Cardiac muscle cell (in vitro differentiated cells and primary cell): ENCODE data around the gene PSAP. TPM values are rescaled to one million over a fixed set of nuclear protein-coding genes. Genes with fewer than 3 reads are reported as not detected.
"Not testable (repeated sequence)": the region's sequence is repeated elsewhere in the genome, so short reads cannot be mapped to it uniquely, and the experiment has no call there.

Experiments
- DNase-seq, 2 donors: peaks; one replicate each; pipeline versions ENCODE4 v3.0.0 to v3.0.0-alpha.2; 2010 to 2017; ENCODE audit warnings: low read depth in 1 of 2, low spot score in 1 of 2
- H3K27ac ChIP-seq: fragments of 200-600 bp; sonication (generic); 2 replicates; pipeline ENCODE4 v1.5.1; 2016
- H3K27me3 ChIP-seq: fragments of 200-600 bp; sonication (generic); 2 replicates; pipeline ENCODE4 v1.6.0; 2016; ENCODE audit warnings: control low read depth
- H3K36me3 ChIP-seq: fragments of 200-600 bp; sonication (generic); 2 replicates; pipeline ENCODE4 v1.5.1; 2016; ENCODE audit warnings: control low read depth
- H3K4me1 ChIP-seq: fragments of 200-600 bp; sonication (generic); 2 replicates; pipeline ENCODE4 v1.8.1; 2017; ENCODE audit warnings: low read depth, mild to moderate bottlenecking, mixed run types
- H3K4me3 ChIP-seq: fragments of 200-600 bp; sonication (generic); 2 replicates; pipeline ENCODE4 v1.5.1; 2016; ENCODE audit warnings: mild to moderate bottlenecking
- H3K9me3 ChIP-seq: fragments of 200-600 bp; sonication (generic); 2 replicates; pipeline ENCODE4 v1.5.1; 2017; ENCODE audit warnings: low read depth, mild to moderate bottlenecking, control low read depth
- CTCF ChIP-seq: IDR thresholded peaks from 2 replicates; pipeline ENCODE4 v1.5.1; 2012; ENCODE audit warnings: low read depth, mild to moderate bottlenecking, low read length
- polyA plus RNA-seq: library from polyadenylated mRNA; unstranded; fragments of >200 nt; fragmentation: Nextera tagmentation; extraction: Ambion mirVana; gene quantifications from 2 replicates; pipeline ENCODE4 v1.2.1, GENCODE V29; 2016
- total RNA-seq: library from RNA; depleted of rRNA; stranded (reverse); fragments of >200 nt; gene quantifications from 2 replicates; pipeline ENCODE4 v1.2.3, GENCODE V29; 2016

Gene PSAP
- total and polyA plus RNA-seq, 2 experiments from 2014 or later: 624 to 844 TPM

- TF ChIP-seq CTCF: no peak
- Histone ChIP-seq H3K4me1 (no peaks in the 10 kb centered on the region), H3K4me3 (no peak overlapping the region), H3K27ac (no peak overlapping the region), H3K9me3 (no peaks in the 10 kb centered on the region), H3K27me3 (peaks cover 30% of the 10 kb centered on the region), H3K36me3 (no peaks in the 10 kb centered on the region)
- DNase-seq: no peak
Measured at GRCh38 chr10:71887743-71888142, 36.7 kb upstream of the PSAP start.

- Histone ChIP-seq H3K4me1 (no peaks in the 10 kb centered on the region), H3K36me3 (no peaks in the 10 kb centered on the region), H3K4me3 (no peak overlapping the region), H3K27me3 (peaks cover 10% of the 10 kb centered on the region), H3K9me3 (no peaks in the 10 kb centered on the region), H3K27ac (no peak overlapping the region)
- peak in 1 of 2 donors; percentile 19 for DNase-seq
- TF ChIP-seq CTCF: no peak
Measured at GRCh38 chr10:71882813-71883659, 32.0 kb upstream of the PSAP start.

DNA sequence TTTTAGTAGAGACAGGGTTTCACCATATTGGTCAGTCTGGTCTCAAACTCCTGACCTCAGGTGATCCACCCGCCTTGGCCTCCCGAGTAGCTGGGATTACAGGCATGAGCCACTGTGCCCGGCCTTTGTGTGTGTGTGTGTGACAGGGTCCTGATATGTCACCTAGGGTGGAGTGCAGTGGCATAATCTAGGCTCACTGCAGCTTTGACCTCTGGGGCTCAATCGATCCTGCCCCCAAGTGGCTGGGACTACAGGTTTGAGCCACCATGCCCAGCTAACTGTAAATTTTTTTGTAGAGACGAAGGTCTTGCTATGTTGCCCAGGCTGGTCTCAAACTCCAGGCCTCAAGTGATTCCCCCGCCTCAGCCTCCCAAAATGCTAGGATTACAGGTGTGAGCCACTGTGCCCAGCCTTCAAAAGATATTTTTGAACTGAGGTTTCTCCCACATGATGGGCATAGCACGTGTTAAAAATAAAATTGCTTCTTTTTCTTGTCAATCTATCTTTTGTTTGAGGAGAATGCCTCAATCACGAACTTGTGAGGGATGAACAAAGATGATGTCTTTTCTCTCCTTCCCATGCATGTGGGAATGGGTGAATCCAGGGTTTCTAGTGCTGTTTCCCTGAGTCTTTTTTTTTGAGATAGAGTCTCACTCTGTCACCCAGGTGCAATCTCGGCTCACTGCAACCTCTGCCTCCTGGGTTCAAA lies 30.8 kb upstream of the PSAP start:
- no peak for DNase-seq
- TF ChIP-seq CTCF: no peak
- Histone ChIP-seq H3K27ac (no peak overlapping the region), H3K27me3 (peaks cover 5% of the 10 kb centered on the region), H3K36me3 (no peaks in the 10 kb centered on the region), H3K9me3 (no peaks in the 10 kb centered on the region), H3K4me3 (no peak overlapping the region), H3K4me1 (no peaks in the 10 kb centered on the region)

- not testable (repeated sequence) for DNase-seq, H3K9me3 ChIP-seq, H3K27ac ChIP-seq, H3K36me3 ChIP-seq, H3K4me1 ChIP-seq, H3K4me3 ChIP-seq, H3K27me3 ChIP-seq
Measured at GRCh38 chr10:71881307-71881624, 30.2 kb upstream of the PSAP start.

DNA sequence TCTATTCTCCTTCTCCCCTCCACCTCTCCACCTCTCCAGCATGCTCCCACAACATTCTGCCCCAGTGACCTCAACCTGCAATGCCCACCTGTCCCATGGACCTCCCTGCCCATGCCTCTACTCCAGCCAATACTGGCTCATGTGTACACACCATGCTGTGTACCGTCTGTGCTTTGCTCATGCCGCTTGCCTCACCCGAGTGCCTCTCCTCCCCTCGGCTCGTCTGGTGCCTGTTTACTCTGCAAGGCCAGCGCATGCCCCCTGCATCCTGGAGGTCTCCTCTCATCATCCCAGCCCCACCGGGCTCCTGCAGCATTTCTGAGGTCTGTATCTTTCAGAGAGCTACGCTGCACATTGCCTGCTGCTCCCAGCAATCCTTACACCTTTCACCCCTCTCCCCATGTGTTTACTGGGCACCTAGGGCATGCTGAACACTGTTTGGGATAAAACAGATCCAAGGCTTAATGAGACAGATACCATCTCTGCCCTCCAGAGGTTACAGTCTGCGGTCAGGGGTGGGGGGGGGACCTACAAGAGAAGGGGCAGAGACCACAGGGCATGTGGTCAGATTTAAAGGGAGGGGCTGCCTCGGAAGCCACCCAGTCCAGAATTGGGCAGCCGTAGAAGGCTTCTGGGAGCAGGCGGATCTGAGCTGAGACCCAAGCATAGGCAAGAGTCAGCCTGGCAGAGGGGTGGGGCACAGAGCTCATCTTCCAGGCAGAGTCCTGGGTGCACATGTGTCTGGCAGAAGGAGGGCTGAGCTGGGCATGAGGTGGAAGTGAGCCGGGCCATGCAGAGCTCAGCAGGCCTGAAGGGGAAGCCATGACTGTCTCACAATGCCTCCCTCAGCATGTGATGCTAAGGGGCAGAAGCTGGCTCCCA lies 29.6 kb upstream of the PSAP start:
- Histone ChIP-seq H3K27ac (no peak overlapping the region), H3K36me3 (no peaks in the 10 kb centered on the region), H3K4me3 (no peak overlapping the region), H3K27me3 (no peaks in the 10 kb centered on the region), H3K9me3 (no peaks in the 10 kb centered on the region), H3K4me1 (no peaks in the 10 kb centered on the region)
- TF ChIP-seq CTCF: no peak
- DNase-seq: no peak
